Measurements from ENCODE around the gene UTS2B. TPM values are rescaled to one million over a fixed set of nuclear protein-coding genes. Genes with fewer than 3 reads are reported as not detected.

The UTS2B gene
- total and polyA plus RNA-seq, 2 of the 13 experiments (the other 11 are each of a cell fraction or from before 2014, with no cell fraction given), result 0.03 to 0.46 TPM

DNA sequence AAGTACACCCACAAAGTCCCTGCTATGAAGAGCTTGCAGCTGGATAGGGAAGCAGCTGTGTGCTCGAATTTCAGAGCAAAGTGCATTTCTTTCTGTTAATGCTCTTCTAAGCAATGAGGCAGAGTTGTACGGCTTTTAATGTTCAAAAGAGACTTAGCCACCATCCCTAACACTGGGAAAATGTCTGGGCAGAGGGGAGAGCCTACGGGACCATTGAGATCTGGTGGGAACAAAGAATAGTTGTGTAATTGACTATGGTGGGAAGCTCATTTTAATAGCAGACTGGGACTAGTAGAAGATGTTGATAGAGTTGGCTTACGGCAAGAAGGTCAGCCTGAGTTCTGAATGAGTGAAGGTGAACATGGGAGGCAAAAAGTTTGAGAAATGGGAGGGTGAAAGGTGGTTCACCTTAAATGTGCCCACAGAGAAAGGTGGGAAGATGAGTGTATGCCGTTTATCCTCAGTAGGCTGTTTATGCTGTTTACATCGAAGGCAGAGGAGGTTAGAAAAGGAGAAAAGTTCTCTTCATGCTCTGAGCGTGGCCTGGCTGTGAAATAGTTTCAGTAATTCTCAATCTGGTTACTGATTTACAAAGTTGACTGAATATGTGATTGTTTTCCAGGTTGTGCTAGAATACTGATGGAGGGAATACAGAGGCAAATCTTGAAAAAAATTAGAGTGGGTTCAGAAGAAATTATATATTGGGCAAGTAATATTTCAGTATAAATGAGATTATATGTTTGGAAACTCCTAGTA is 22.9 kb upstream of the UTS2B start (continued):
- TF ChIP-seq, protein P1, sequence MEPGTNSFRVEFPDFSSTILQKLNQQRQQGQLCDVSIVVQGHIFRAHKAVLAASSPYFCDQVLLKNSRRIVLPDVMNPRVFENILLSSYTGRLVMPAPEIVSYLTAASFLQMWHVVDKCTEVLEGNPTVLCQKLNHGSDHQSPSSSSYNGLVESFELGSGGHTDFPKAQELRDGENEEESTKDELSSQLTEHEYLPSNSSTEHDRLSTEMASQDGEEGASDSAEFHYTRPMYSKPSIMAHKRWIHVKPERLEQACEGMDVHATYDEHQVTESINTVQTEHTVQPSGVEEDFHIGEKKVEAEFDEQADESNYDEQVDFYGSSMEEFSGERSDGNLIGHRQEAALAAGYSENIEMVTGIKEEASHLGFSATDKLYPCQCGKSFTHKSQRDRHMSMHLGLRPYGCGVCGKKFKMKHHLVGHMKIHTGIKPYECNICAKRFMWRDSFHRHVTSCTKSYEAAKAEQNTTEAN (CRISPR knock-in tag; conservative IDR thresholded peaks at IDR 0.05), result 0 out of 2 replicates have a peak, but pooled peaks have one; percentile 22
- TF ChIP-seq FOXC1 (CRISPR knock-in tag; IDR thresholded peaks at IDR 0.05; ENCODE audit: borderline replicate concordance) (peak; percentile 41; the same call in 1 of the 2 replicates), ZNF3 (CRISPR knock-in tag; IDR thresholded peaks at IDR 0.05) (peak; percentile 94), ISL2 (CRISPR knock-in tag; IDR thresholded peaks at IDR 0.05) (peak; percentile 34; the same call in 1 of the 2 replicates), YEATS2 (CRISPR knock-in tag; IDR thresholded peaks at IDR 0.05; ENCODE audit: borderline replicate concordance) (peak; percentile 35; the same call in 1 of the 2 replicates), FOXJ3 (CRISPR knock-in tag; IDR thresholded peaks at IDR 0.05; ENCODE audit: borderline replicate concordance) (0 out of 2 replicates have a peak, but pooled peaks have one; percentile 24), ZNF264 (CRISPR knock-in tag; IDR thresholded peaks at IDR 0.05) (no peak; the same call in 1 of the 2 replicates), ZNF530 (CRISPR knock-in tag; IDR thresholded peaks at IDR 0.05; ENCODE audit: low read depth) (no peak), HNF4A (CRISPR knock-in tag; IDR thresholded peaks at IDR 0.05) (peak; percentile 75), ZNF317 (CRISPR knock-in tag; IDR thresholded peaks at IDR 0.05) (peak; percentile 32; the same call in 1 of the 2 replicates), POLR2AphosphoS5 (IDR thresholded peaks at IDR 0.05; ENCODE audit: low read depth, low read length) (peak; percentile 21; the same call in 1 of the 2 replicates), FOXP1 (IDR thresholded peaks at IDR 0.05) (no peak), FOXP1 (CRISPR knock-in tag; IDR thresholded peaks at IDR 0.05) (peak; percentile 19; the same call in 1 of the 2 replicates), SMYD3 (CRISPR knock-in tag; IDR thresholded peaks at IDR 0.05) (0 out of 2 replicates have a peak, but pooled peaks have one; percentile 57), SOX6 (IDR thresholded peaks at IDR 0.05) (no peak), SOX6 (CRISPR knock-in tag; IDR thresholded peaks at IDR 0.05) (peak; percentile 59), ZNF563 (CRISPR knock-in tag; IDR thresholded peaks at IDR 0.05) (no peak), ZNF607 (CRISPR knock-in tag; IDR thresholded peaks at IDR 0.05; ENCODE audit: borderline replicate concordance) (peak; percentile 54; the same call in 1 of the 2 replicates), HMG20B (CRISPR knock-in tag; conservative IDR thresholded peaks at IDR 0.05) (no peak), ZFX (CRISPR knock-in tag; IDR thresholded peaks at IDR 0.05; ENCODE audit: low read depth) (0 out of 2 replicates have a peak, but pooled peaks have one; percentile 20), ASH2L (IDR thresholded peaks at IDR 0.05; ENCODE audit: insufficient read length, low read depth, low read length) (peak; percentile 73)
- TF ChIP-seq, protein P2, sequence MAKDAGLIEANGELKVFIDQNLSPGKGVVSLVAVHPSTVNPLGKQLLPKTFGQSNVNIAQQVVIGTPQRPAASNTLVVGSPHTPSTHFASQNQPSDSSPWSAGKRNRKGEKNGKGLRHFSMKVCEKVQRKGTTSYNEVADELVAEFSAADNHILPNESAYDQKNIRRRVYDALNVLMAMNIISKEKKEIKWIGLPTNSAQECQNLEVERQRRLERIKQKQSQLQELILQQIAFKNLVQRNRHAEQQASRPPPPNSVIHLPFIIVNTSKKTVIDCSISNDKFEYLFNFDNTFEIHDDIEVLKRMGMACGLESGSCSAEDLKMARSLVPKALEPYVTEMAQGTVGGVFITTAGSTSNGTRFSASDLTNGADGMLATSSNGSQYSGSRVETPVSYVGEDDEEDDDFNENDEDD (CRISPR knock-in tag; IDR thresholded peaks at IDR 0.05; ENCODE audit: borderline replicate concordance), result no peak
- TF ChIP-seq, protein P3, sequence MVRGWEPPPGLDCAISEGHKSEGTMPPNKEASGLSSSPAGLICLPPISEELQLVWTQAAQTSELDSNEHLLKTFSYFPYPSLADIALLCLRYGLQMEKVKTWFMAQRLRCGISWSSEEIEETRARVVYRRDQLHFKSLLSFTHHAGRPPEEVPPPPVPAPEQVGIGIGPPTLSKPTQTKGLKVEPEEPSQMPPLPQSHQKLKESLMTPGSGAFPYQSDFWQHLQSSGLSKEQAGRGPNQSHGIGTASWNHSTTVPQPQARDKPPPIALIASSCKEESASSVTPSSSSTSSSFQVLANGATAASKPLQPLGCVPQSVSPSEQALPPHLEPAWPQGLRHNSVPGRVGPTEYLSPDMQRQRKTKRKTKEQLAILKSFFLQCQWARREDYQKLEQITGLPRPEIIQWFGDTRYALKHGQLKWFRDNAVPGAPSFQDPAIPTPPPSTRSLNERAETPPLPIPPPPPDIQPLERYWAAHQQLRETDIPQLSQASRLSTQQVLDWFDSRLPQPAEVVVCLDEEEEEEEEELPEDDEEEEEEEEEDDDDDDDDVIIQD (CRISPR knock-in tag; IDR thresholded peaks at IDR 0.05; ENCODE audit: low read depth), result 0 out of 2 replicates have a peak, but pooled peaks have one; percentile 15
- TF ChIP-seq, protein P4, sequence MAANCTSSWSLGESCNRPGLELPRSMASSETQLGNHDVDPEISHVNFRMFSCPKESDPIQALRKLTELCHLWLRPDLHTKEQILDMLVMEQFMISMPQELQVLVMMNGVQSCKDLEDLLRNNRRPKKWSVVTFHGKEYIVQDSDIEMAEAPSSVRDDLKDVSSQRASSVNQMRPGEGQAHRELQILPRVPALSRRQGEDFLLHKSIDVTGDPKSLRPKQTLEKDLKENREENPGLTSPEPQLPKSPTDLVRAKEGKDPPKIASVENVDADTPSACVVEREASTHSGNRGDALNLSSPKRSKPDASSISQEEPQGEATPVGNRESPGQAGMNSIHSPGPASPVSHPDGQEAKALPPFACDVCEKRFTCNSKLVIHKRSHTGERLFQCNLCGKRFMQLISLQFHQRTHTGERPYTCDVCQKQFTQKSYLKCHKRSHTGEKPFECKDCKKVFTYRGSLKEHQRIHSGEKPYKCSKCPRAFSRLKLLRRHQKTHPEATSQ (CRISPR knock-in tag; IDR thresholded peaks at IDR 0.05; ENCODE audit: borderline replicate concordance), result 0 out of 2 replicates have a peak, but pooled peaks have one; percentile 47
- TF ChIP-seq, protein P5, sequence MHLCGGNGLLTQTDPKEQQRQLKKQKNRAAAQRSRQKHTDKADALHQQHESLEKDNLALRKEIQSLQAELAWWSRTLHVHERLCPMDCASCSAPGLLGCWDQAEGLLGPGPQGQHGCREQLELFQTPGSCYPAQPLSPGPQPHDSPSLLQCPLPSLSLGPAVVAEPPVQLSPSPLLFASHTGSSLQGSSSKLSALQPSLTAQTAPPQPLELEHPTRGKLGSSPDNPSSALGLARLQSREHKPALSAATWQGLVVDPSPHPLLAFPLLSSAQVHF (CRISPR knock-in tag; IDR thresholded peaks at IDR 0.05), result no peak
